Mammary epithelial cell (primary cell): ENCODE measurements around the gene CCDC157.

Experiments
- EZH2 ChIP-seq: IDR thresholded peaks from 2 replicates; pipeline ENCODE4 v1.6.1; 2012; ENCODE audit warnings: low read length, inconsistent platforms, borderline replicate concordance
- TF ChIP-seq, protein P1 (sequence below), 2 donors: IDR thresholded peaks in 1 of 2; conservative IDR thresholded peaks in 1 of 2; 2 replicates each; pipeline ENCODE4 v1.5.1; 2011 to 2012; ENCODE audit warnings: inconsistent platforms in 2 of 2, low read length in 2 of 2, mild to moderate bottlenecking in 2 of 2, control low read depth in 1 of 2, low read depth in 1 of 2; ENCODE audit not compliant: insufficient read depth in 1 of 2; ENCODE audit errors: extremely low read depth in 1 of 2

DNA sequence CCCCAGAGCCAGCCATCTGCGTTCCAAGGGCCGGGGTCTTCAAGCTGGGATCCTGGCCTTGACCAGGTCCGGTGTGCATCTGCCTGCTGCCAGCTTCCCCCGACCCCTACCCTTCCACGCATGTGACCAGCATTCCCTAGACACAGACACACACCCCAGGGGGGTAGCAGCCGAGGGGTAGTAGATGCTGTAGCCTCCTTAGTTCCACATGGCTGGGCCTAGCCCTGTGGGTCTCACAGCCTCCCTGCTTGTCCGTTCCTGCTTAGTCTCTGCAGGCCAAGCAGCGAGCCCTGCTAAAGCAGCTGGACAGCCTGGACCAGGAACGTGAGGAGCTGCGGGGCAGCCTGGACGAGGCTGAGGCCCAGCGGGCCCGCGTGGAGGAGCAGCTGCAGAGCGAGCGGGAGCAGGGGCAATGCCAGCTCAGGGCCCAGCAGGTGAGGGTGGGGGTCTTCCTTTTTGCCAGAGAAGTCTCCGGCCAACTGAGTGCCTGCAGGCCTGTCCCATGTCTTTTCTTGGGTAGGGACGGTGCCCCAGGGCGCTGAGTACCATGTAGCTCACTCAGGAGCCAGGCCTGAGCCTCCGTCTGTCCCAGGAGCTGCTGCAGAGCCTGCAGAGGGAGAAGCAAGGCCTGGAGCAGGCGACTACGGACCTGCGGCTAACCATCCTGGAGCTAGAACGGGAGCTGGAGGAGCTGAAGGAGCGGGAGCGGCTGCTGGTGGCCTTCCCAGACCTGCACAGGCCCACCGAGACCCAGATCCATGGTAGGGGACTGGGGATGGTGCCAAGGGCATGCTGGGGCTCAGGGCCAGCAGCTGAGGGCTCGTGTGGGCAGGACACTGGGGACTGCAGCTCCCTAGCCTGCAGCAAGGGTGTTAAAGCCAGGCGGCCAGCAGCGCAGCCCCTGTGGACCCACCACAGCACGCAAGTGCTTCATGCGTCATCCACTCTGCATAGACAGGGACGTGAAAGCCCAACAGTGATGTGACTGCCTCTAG is 16.8 kb downstream of the CCDC157 start:
- TF ChIP-seq, protein P1, sequence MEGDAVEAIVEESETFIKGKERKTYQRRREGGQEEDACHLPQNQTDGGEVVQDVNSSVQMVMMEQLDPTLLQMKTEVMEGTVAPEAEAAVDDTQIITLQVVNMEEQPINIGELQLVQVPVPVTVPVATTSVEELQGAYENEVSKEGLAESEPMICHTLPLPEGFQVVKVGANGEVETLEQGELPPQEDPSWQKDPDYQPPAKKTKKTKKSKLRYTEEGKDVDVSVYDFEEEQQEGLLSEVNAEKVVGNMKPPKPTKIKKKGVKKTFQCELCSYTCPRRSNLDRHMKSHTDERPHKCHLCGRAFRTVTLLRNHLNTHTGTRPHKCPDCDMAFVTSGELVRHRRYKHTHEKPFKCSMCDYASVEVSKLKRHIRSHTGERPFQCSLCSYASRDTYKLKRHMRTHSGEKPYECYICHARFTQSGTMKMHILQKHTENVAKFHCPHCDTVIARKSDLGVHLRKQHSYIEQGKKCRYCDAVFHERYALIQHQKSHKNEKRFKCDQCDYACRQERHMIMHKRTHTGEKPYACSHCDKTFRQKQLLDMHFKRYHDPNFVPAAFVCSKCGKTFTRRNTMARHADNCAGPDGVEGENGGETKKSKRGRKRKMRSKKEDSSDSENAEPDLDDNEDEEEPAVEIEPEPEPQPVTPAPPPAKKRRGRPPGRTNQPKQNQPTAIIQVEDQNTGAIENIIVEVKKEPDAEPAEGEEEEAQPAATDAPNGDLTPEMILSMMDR (conservative IDR thresholded peaks at IDR 0.05 in 1 of 2, IDR thresholded peaks at IDR 0.05 in 1 of 2; ENCODE audit: extremely low read depth in 1 of 2, insufficient read depth in 1 of 2, low read depth in 1 of 2, low read length in 2 of 2): no peak
- no peak for TF ChIP-seq EZH2
